Measurements from ENCODE around the gene FAM149A.

GRCh38 chr4:186216465-186217024 lies 112.0 kb downstream of the FAM149A start:
- TF ChIP-seq EZH2phosphoT487 (IDR thresholded peaks at IDR 0.05; ENCODE audit: borderline replicate concordance, low read depth, low read length), result no peak
- TF ChIP-seq, protein P1, sequence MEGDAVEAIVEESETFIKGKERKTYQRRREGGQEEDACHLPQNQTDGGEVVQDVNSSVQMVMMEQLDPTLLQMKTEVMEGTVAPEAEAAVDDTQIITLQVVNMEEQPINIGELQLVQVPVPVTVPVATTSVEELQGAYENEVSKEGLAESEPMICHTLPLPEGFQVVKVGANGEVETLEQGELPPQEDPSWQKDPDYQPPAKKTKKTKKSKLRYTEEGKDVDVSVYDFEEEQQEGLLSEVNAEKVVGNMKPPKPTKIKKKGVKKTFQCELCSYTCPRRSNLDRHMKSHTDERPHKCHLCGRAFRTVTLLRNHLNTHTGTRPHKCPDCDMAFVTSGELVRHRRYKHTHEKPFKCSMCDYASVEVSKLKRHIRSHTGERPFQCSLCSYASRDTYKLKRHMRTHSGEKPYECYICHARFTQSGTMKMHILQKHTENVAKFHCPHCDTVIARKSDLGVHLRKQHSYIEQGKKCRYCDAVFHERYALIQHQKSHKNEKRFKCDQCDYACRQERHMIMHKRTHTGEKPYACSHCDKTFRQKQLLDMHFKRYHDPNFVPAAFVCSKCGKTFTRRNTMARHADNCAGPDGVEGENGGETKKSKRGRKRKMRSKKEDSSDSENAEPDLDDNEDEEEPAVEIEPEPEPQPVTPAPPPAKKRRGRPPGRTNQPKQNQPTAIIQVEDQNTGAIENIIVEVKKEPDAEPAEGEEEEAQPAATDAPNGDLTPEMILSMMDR (conservative IDR thresholded peaks at IDR 0.05; ENCODE audit: low read length), result no peak
